ENCODE data around the gene ECHS1.

Gene ECHS1

DNA sequence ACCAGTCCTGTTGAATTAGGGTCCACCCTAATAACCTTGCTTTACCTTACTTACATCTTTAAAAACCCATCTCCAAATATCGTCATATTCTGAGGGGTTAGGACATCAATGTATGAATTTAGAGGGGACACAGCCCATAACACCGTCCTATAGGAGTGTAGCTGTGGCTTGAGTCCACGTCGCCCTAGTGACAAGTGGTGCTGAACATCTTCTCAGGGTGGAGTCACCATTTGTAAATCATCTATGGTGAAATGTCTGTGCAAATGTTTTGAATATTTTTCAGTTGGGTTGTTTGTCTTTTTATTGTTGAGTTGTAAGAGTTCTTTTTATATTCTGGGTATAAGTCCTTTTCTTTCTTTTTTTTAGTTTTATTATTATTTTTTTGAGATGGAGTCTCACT, 31.2 kb downstream of the ECHS1 start:
- DNase-seq (ENCODE audit: low read depth in 2 of 2) = no peak

DNA sequence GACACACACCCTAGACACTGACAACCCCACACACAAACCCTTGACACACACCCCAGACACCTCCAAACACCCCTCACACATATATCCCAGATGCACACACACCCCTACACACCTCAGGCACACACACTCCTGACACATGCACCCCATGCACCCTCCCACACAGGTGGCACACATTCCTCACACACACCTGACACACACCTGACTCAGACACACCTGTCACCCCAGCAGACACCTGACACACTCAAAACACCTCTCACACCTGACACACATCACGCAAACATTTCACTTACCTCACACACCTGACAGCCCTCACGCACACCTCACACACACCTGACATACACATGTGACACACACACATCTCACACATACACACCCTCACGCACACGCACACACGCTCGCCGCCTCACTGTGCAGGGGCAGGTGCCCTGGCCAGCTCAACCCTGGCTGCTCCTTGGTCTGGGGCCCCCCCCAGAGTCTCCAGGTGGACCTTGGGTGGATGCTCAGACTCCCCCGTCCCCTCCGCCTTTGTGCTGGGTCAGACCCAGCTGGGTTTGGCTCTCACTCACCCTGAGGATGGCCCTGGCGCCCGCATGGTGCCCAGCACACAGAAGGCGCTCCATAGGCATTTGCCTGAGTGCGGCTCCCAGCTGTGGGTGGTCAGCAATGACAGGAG, 33.3 kb downstream of the ECHS1 start:
- no peak for DNase-seq (ENCODE audit: low read depth in 2 of 2)

DNA sequence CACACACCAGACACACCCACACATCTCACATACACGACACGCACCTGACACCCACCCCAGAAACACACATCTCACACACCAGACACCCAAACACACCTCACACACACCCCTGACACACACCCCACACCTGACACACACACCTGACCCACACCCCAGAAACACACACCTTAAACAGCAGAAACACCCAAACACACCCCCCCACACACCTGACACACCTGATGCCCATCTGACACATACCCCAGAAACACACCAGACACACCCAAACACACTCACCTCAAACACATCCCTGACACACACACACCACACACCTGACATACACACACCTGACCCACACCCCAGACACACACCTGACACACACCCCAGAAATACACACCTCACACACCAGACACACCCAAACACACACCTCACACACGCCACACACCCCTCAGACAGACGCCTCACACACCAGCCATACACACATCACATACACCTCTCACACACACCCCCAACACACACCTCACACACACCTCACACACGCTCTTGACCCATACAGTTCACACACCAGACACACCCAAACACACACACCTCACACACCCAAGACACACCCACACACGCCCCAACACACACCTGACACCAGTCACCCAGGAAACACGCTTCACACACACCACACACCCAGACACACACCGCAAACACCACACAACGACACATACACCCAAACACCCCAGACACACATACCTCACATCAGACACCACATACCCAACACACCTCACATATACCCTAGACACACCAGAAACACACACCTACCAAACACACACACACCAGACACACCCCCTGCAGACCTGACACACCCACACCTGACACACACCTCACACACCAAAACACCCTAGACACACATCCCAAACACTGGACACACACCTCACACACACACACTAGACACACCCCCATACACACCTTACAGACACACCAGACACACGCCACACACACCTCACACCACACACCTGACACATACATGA, 34.8 kb downstream of the ECHS1 start:
- DNase-seq (ENCODE audit: low read depth in 2 of 2) = no peak

DNA sequence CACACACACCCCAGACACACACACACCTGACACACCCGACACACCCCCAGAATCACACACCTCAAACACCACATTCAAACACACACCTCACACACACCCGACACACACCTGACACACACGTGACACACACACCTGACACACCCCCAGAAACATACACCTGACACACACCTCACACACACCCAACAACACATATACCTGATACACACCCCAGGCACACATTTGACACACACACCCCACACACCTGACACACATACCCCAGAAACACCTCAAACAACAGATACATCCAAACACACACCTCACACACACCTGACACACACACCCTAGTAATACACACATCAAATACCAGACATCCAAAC, 35.8 kb downstream of the ECHS1 start:
- DNase-seq (ENCODE audit: low read depth in 2 of 2) = no peak

DNA sequence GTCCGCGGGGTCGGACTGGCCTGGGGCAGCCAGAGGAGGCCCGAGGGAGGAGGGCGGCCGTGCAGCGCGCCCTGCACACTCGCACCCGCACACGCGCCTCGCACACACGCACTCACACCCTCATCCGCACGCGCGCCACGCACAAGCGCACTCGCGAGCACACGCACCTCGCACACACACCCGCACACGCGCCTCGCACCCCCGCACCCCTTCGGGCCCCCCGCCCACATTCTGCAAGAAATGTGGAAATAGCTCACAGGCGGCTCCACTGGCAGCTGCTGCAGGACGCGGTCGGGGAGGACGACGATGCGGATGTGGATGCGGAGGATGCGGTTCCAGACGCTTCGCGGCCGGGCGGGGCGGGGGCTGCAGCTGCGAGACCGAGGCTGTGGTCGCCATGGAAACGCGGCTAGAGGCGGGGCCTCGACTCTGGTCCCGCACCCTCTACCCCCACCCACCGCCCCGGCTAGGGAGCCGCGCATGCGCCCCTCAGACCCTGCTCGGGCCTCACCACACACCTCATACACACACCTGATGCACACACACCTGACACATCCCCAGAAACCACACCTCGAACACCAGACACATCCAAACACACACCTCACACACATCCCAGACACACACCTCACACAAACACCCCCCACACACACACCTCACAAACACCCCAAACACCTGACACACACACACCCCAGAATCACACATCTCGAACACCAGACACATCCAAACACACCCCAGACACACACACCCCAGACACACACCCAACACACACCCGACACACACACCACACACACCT, 36.4 kb downstream of the ECHS1 start, which contains the start of gene CALY:
Gene CALY (minus strand): TSS at position 320 of the 793 bp plus-strand sequence. CDS start 7,907 bp downstream, outside the sequence.
- DNase-seq (ENCODE audit: low read depth in 2 of 2) = peak; percentile 51 to 58

DNA sequence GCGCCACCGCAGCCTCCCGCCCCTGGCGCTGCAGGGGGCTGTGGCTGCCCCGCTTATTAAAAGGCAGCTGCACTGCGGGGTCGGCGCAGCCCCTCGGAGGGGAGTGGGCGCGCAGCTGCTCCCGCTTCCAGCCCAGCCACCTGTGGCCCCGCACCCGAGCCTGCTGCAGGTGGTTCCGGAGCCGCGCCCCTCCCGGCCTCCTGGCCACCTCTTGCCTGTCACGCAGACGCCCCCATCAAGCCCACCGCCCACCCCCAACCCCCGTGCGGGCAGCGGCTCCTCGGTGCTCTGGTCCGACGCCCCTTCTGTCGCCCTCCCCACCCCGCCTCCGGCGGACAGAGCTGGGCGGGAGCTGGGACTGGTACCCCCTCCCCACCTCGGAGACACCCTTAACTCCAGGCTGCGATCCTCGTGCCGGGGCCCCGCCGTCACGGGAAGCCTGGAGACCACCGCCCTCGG, 37.0 kb downstream of the ECHS1 start:
- DNase-seq (ENCODE audit: low read depth in 2 of 2) = no peak

DNA sequence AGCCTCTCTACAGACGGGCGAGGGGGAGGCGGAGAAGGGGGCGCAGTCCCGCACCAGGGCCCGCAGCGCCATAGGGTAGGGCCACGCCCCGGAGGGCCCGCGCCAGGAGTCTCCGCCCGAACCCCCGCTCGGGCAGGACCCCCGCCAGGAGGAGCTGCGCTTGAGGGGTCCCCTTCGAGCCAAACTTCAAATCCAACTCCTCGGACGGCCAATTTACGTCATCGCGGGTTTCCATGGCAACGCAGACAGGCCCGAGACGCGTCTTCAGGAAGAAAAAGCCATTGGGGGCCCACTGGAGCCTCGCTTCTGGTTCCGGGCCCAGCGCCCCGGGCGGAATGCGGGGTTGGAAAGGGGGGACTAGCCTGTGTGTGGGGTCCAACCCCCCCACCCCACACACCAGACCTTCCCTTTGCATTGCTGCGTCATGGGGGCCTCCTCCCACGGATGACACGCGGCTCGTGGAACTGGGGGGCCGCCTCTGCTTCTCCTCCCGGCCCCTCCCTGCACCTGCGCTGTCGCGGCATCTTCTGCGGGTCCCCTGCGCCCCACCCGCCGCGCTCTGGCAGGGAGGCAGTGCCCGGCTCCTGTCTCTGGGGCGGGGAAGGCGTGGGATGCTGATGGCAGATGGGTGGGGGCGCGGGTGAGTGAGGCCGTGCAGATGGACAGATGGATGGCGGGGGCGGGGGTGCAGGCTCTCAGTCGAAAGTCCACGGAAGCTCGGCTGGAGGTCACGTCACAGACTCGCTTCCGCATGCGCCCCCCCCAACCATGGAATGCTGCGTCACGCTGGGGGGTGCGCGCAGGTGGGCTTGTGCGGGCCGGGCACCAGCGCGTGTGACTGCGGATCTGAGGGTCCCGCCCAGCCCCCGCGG, 37.7 kb downstream of the ECHS1 start:
- peak; percentile 65 to 74 for DNase-seq (ENCODE audit: low read depth in 2 of 2)

DNA sequence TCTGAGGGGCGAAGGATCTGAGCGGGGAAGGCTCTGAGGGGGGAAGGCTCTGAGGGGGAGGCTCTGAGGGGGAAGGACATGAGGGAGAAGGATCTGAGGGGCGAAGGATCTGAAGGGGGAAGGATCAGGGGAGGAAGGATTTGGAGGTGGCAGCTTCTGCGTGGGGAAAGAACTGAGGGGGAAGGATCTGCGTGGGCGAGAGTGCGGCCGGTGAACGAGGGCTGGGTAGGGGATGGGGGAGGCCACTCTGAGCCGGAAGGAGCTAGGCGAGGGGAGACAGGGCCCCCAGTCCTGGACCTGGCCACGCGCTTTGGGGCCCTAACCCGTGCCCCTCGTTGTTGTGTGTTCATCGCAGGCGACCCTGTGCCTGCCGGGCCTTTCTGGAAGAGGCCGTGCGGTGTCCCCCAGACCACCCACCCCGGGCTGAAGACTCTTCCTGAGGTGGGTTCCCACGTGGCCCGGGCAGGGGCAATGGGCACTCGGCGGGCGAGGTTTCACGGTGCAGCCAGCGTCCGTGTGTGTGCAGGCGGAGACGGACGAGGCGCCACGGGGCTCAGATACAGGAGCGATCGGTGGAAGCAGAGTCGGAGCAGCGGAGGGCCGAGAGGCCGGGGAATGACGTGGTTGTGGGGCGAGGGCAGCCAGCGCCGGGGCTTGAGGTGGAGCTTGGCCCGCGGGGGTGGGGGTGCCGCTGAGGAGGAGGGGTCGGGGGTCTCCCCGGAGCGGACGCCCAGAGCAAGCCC, 38.5 kb downstream of the ECHS1 start:
- DNase-seq (ENCODE audit: low read depth in 2 of 2) = no peak

DNA sequence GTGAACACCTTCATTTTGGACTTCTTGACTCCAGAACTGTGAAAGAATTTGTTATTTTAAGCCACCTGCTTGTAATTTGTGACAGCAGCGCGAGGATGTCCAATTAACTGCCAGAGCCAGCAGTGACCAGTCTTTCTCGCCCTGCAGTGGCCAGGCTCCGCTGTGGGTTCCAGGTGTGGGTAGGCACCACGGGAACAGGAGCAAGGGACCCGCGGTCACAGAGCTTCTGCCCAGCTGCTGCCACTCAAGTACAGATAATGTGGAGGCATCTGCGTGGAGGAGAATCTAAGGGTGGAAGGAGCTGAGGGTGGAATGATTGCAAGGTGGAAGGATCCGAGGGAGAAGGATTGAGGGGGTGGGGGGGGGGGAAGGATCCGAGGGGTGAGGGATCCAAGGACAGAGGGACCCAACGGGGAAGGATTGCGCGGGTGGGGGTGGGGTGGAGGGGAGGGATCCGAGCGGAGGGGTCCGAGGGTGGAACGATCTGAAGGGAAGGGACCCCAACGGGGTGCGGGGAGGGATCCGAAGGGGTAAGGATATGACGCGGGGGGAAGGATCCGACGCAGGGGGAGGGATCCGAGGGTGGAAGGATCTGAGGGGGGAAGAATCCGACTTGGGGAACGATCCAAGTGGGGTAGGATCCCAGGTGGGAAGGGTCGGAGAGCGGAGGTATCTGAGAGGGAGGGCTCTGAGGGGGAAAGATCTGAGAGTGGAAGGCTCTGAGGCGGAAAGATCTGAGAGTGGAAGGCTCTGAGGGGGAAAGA, 40.0 kb downstream of the ECHS1 start:
- no peak for DNase-seq (ENCODE audit: low read depth in 2 of 2)

DNA sequence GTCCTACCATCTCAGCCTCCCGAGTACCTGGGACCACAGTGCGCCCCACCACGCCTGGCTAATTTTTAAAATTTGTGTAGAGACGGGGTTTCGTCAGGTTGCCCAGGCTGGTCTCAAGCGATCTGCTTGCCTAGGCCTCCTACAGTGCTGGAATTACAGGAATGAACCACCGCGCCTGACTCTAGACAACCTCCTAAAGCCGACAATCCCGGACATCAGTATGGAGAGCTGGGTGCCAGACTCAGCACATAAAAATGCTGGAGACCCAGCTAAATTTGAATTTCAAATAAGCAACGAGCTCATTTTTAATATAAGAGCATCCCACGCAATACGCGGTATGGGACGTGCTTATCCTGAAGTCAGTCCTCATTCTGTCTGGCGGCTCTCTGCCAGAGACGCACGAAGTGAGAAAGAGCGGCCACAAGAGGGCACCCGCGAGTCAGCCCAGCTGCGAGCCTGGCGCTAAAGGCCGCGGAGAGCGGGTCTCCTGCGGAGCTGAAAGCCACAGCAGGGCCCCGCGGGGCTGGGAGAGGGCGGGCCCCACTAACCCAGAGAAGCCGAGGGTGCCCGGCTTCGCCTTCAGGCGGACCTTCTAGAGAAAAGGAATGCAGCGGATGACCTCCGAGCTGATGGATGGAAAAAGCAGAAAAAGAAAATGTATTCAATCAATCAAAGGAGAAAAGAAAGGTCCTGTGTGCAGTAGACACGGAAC, 43.5 kb downstream of the ECHS1 start:
- DNase-seq (ENCODE audit: low read depth in 2 of 2) = peak in 1 of 2 donors; percentile 70

DNA sequence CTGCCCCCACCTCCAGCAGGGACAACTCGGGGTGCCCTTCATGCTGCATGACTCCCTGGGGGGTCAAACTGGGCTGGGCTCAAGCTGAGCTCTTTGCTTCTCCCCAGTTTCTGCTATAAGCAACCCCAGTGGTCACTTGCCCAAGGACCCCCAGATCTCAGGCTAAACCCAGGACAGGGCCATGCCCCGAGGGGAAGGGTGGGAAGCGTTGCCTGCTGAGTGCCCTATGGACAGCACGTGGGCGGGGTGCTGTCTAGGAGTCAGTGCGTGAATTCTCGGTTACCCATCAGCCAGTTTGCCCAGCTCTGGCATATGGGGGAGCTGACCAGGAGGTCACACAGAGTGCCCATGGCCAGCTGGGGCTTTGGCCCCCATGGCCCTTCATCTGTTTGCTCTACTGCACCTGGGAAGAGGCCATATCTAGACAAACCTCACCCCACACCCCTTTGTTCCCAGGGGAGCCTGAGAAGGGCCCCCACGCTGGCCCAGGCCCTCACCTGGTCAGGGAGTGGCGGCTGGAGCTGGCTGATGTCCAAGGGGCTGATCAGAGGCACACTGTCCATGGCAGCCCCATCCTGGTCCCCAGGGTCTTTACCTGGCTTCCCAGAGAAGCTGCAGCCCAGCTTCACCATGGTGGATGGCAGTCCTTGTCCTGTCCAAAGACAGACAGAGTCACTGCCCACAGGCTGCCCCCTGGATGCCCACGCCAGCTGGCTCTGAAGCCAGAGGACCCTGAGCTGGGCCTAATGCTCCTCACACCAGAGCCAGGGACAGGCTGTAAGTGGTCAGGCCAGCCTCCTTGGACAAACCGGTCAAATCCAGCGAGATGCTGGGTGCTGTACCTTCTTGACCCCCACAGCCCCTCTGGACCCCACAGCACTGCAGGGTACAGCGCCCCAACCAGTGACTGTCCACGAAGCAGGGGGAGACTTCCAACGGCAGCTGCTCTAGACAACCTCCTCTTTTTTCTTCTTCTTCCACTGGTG, 44.5 kb downstream of the ECHS1 start:
- no peak for DNase-seq (ENCODE audit: low read depth in 2 of 2)

DNA sequence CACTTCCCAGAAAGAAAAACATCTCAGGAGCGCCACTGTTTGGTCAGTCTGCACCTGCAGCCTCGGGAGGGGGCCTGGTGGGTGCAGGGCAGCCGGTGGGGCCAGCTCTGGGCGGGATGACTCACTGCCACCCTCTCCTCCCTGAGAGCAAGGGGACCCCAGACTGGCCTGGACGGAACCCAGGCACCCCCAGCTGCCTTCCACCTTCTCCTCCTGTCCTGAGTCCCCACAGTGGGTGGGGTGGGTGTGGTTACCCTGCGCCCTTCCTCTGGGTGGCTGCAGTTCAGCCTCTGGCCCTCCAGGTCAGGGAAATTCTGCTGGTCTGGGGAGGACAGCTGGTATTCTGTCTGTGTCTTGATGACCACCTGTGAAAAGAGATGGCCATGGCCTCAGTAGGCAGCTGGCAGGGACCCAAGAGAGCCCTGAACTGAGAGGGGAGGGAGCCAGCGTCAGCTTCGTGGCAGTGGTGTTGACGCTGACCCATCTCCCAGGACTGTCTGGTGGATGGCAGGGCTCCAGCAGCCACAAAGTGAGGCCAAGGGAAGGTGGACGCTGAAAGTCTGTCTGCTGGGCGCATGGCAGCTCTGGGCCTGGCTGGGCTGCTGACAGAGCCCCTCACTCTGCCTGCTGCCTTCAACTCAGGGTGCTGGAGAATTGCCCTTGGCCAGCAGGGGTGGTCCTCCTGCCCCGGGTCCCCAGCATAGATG, 45.4 kb downstream of the ECHS1 start:
- no peak for DNase-seq (ENCODE audit: low read depth in 2 of 2)

DNA sequence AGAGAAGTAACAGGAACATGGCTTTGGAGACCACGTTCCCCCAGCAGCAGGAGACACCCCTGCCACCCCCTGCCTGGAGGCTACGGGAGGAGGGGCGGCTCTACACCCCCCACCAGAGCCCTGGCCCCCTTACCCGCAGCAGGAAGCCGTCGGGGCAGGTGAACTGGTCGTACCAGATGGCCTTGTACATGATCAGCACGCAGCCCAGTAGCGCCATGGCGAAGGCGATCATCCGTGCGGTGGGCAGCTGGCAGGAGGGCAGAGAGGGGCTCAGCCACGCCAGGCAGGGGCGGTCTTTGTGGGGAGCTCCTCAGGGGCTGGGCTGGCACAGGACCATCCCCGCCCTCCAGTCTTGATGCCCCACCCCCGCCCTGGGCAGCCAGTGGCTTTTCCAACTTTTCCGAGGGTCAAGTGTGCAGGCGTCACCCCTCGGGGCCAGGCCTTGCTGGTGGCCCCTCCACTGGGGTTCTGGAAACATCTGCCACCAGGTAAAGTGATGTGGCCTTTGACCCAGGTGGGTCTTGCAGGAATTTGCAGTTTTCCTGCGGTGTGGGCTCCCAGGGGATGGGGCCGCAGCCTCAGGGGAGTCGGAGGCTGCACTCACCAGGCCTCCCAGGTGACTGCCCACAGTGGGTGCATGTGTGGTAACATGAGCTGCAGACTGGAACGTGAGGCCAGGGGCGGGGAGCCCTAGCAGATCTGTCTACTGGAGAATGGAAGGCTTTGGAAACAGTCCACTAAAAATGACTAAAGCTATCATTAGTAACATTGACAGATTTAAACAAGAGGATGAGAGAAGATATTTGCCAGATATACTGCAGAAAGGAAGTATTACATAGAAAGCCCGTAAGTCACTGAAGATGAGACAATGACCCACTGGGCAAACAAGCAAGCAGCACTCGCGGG, 46.2 kb downstream of the ECHS1 start:
- DNase-seq (ENCODE audit: low read depth in 2 of 2) = no peak

DNA sequence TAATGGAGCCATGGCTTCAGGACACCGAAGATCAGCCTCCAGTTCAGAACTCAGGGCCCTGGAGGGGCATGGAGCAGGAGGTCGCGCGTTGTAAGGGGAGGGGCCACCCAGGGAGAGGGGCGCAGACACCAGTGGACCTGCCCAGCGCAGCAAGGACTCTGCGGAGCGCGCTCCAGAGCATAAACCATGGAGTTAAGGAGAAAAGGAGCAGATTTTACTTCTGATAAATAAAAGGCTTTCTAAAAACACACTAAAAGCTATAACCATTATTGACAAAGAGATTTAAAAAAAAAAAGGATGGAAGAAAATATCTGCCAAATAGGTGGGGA, 47.0 kb downstream of the ECHS1 start:
- no peak for DNase-seq (ENCODE audit: low read depth in 2 of 2)

DNA sequence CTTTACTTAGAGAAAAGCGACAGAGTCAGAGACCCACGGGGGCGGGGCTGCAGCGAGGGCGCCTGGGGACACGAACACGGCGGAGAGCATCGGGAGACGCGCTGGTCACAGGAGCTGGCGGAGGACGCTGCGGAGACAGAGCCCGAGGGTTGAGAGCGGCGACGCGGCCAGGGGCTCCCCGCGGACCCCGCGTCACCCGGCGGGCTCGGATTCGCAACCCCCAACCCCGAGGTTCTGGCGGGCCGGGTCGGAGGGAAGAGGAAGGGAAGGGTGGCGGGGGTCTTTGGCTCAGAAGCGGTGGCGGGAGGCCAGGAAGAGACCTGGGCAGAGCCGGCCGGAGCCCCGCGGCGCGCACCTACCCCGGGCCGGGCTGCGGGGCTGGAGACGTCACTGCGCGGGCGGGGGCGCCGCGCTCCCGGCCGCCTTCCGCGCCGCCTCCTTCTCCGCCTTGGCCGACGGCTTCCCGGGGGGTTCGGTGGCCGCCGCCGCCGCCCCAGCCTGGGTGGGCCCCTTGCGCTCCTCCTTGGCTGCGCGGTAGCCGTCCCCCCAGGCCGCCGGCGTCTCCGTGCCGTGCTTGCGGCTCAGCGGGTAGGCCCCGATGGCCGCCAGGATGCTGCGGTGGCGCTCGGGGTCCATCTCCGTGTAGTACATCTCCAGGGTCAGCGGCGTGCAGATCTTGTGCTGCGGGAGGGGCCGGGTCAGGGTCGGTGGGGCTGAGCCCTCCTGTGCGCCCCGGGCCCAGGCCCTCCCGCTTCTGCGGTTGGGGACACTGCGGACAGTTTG, 47.5 kb downstream of the ECHS1 start:
- no peak for DNase-seq (ENCODE audit: low read depth in 2 of 2)

All from stimulated activated CD8-positive, alpha-beta memory T cell treated with anti-CD3 and anti-CD28 coated beads, Interleukin-15, amount 100 ng/mL, for 4 hours (primary cell).